IPS-NIHi11 (cell line): ENCODE measurements around the gene LRP6.
"Not testable (repeated sequence)": the region's sequence is repeated elsewhere in the genome, so short reads cannot be mapped to it uniquely, and the experiment has no call there.

Source experiments
- DNase-seq: peaks from one replicate; pipeline ENCODE4 v3.0.0; 2012; ENCODE audit warnings: mixed read lengths, low spot score

The LRP6 gene

DNA sequence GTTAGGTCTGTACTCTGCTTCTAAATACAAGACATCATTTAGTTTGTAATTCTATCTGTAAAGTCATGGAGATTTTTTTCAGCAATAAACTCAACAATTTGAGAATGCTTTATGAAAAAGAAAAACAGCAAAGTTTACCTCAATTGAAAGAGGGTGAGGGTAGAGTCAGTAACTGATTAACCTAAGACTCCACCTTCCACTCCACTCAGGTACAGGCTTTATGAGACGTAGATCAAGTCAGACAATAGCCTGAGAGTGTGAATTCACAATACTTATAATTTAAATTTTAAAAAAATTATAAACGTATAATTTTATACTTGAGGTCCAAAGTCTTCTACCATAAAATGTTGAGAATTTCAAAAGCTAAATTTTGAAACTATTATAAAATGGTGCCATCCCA, 150.2 kb downstream of the LRP6 start:
- DNase-seq = no peak

DNA sequence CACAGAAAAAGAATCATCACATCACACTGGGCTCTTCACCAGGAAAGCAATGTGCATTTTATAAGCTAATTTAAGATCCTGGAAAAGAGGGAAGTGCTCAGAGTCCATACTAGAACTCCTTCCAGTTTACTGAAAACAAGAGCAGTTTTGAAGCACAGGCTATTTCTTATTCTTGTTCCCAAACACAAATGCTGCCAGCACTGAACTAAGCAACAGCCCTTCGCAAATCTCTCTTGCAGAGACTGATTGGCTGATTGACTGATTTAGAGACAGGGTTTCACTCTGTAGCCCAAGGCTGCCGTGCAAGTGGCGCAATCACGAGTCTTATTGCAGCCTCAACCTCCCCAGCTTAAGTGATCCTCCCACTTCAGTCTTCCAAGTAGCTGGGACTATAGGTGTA, 151.3 kb downstream of the LRP6 start:
- DNase-seq = no peak

DNA sequence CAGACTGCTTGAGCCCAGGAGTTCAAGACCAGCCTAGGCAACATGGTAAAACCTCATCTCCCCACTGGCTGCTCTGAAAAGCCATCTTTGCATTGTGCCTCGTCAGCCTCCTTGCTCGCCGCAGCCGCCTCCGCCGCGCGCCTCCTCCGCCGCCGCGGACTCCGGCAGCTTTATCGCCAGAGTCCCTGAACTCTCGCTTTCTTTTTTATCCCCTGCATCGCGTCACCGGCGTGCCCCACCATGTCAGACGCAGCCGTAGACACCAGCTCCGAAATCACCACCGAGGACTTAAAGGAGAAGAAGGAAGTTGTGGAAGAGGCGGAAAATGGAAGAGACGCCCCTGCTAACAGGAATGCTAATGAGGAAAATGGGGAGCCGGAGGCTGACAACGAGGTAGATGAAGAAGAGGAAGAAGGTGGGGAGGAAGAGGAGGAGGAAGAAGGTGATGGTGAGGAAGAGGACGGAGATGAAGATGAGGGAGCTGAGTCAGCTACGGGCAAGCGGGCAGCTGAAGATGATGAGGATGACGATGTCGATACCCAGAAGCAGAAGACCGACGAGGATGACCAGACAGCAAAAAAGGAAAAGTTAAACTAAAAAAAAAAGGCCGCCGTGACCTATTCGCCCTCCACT, 155.8 kb downstream of the LRP6 start:
- DNase-seq = not testable (repeated sequence)

DNA sequence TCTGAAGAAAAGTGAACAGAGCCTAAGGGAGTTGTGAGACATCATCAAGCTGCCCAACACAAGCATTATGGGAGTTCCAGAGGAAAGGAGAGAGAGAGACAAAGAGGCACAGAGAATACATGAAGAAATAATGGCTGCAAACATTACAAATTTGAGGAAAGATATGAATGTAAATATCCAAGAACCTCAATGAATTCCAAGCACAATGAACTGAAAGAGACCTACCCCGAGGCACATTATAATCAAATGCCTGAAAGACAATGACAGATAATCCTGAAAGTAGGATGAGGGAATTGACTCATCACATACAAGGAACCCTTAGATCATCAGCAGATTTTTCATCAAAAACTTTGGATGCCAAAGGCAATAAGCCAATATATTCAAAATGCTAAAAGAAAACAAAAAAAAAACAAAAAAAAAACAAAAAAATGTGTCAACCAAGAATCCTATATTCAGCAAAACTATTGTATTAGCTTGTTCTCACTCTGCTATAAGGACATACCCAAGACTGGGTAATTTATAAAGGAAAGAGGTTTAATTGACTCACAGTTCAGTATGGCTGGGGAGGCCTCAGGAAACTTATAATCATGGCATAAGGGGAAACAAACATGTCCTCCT, 158.3 kb downstream of the LRP6 start:
- DNase-seq = no peak

DNA sequence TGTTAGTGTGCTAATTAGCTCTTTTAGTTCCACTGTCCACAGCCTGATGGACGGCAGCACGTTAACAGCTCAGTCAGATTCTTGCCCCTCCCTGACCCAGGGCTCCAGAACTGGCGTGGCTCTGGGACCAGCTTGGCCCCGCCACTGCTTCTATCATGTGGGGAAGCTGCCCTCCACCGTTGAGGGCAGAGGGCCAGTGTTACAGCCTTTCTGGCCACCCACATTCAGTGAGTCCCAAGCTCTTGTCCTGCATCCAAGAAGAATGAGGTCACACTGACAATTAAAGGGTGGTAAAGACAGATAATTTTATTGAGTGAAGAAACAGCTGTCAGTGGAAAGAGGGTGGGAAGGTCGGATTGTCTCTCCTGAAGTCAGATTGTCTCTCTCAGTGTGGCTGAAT, 159.2 kb downstream of the LRP6 start:
- DNase-seq = no peak

DNA sequence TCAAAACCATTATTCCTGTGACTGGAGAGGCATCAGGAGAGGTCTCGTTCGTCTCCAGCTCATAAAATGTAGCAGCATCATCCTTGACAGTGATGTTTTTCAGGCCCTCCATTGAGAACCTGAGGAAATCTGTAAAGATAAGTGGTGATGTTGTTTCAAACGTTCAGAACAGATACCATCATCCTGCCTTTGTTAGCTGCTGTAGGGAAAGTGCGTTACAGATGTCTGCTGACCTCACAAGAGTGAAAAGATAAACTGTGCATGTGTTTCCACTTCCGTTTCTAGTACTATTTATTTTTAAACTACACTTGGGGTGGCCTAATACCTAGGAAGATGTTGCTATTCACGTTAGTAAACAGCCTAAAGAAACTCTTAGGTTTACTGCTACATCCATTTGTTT, 167.7 kb downstream of the LRP6 start:
- DNase-seq = no peak

DNA sequence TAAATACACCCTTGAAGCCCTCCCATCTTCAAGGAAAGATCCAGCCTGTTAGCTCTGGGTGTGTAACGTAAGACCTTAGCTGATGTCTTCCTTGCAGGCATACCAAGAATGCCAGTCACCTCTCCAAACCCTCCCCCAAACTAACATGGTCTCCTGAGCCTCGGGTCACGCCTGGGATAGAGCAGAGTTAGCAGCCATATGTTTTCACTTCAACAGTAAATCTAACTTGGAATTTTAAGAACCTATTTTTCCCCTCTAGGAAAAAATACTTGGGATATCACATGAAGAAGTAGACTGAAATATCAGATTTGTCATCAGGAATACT, 168.2 kb downstream of the LRP6 start:
- DNase-seq = no peak

DNA sequence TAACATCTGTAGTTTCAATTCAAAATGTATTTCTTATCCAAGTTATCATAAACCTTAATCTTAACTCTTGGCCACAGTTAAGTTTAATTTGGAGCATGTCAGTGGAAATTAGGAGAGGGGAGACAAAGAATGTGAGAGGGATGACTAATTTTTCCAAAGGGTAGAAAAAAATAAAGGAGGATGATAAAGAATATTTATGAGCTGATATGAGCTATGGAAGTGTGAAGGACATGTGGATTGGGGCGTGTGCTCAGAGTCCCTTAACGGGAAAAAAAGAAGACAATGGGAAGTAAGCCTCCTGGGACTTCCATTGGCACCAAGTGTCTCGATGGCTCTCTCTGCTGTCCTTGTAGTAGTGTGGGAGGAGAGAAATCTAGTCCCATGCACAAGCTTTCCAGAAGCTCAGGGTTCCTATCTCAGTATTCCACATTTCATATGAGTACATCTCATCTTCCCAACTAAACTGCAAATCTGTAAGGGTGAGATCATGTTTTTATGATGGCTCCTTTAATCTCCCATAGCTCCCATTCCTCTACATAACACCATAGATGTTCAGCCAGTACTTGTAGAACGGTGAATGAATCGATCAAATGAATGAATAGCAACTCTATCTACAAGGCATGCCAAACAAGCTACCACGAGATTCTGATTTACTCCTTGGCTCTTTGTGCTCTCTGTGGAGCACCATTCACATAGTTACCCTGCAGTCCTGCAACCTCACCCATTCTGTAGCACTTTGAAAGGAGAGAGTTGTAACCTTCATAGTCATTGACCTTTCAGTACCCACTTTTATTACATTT, 168.8 kb downstream of the LRP6 start:
- no peak for DNase-seq

DNA sequence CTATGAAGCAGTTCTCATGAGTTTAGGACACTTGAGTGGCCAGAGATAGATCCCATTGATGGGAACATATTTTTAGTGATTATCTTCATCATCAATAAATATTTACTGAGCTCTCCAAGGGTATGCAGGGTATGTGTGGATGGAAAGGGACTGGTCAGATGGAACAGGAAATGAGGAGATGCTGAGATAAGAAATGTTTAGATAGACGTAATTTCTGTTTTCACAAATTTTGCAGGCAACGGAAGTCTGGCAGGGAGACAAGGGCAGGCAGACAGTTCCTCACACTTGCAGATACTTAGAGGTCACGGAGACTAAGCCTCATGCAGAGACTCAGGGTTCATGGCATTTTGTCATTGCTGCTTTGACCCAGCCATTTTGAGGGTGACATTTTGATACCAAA, 171.8 kb downstream of the LRP6 start:
- DNase-seq = no peak

DNA sequence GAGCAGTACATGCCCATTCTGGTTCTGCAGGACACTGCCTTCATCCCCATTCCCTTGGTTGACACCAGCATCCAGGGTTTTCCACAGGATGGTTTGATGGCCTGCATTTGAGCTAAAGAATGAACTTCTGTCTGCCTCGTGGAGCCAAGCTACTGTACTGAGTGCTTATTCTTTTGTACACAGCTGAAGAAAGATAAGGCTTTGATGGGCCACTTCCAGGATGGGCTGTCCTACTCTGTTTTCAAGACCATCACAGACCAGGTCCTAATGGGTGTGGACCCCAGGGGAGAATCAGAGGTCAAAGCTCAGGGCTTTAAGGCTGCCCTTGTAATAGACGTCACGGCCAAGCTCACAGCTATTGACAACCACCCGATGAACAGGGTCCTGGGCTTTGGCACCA, 172.4 kb downstream of the LRP6 start:
- no peak for DNase-seq

DNA sequence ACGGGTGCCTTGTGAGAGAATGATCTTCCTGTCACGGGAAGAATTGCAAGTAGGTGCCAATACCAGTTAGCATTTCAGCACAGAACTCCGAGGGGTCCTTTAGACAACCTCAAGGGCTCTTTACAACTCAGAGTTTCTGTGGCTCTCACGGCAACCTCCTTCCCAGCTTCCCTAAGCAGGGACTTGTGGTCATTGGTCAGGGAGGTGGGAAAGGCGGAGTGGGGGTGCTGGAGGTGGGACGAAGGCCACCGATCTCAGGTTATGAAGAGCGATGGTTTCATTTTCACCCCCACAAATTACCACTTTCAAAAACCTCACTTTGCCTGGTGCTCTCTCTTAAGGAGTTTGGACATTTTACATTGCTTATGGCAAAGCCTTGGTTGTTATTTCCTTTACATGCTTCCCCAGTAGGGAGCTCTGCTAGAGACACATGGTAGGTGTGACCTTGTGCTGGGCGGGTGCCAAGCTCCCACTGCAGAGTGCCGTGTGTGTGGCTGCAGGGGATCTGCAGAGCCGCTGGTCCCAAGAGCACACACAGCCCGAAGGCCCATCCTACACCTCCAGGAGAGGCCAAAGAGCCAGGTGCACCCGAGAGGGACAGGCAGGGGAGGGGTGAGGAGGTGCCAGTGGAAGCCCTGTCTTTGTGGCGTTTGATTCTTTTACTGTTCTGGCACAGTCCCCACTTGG, 174.7 kb downstream of the LRP6 start:
- peak; percentile 29 for DNase-seq

DNA sequence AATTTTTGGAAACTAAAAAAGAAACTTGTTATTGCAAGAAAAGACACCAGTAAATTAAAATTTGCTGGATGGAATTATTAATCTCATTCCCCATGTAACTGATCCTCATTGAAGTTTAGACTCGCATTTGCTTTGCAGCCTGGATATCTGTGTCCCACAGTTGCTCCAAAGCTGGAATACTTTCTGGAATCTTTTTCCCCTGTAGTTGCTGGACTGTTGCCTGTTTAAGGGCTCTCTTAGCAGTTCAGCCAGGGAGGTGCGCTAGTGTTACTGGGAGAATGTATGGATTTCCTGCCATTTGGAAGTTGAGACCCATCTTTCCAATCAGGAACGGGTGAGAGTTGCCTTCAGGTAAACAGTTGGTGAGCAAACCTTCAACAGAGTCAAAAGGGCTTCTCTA, 175.8 kb downstream of the LRP6 start:
- no peak for DNase-seq

DNA sequence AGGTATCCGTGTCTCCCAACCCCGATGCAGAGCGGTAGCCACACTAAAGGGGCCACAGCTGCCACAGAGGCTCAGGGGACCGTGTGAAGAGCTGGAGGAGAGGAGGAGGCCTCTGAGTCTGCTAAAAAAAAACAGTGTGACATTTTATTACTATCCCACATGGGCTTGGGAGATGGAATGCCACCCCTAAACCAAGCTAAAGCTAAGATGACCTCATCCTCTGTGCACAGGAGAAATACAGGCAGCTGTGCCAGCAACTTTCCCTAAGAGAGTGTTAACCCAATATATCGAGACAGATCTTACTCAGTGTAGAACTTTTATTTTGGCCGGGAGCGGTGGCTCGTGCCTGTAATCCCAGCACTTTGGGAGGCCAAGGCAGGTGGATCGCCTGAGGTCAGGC, 178.1 kb downstream of the LRP6 start:
- DNase-seq = no peak

DNA sequence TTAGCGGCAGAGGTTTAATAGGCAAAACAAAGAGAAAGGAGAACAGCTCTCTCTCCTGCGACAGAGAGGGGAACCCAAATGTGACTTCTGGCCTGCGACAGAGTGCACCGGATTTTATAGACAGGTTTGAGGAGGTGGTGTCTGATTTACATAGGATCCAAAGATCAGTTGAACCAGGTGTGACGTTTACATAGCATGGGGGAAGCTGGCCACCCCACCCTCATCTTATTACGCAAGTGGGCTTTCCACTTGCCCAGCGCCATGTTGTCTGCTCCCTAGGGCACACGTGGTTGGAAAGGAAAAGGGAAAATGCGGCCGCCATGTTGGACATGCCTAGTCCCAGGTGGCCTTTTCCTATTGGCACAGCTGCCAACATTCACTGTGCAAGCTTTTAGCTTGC, 178.7 kb downstream of the LRP6 start:
- no peak for DNase-seq

DNA sequence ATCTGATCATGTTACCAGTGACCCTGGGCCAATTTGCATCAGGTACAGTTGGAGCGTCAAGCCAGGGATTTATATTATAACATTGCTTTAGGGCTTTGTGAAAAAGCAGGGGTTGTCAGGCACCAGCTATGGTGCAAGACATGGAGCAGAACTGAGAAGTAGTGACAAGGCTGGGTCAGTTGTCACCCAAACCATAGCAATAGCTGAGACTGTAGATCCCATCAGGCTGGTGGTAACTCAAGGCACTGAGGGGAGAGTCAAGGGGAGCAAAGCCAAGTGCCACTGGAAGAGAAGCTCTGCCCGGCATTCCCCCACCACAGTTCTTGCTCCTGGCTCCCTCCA, 179.2 kb downstream of the LRP6 start:
- no peak for DNase-seq

DNA sequence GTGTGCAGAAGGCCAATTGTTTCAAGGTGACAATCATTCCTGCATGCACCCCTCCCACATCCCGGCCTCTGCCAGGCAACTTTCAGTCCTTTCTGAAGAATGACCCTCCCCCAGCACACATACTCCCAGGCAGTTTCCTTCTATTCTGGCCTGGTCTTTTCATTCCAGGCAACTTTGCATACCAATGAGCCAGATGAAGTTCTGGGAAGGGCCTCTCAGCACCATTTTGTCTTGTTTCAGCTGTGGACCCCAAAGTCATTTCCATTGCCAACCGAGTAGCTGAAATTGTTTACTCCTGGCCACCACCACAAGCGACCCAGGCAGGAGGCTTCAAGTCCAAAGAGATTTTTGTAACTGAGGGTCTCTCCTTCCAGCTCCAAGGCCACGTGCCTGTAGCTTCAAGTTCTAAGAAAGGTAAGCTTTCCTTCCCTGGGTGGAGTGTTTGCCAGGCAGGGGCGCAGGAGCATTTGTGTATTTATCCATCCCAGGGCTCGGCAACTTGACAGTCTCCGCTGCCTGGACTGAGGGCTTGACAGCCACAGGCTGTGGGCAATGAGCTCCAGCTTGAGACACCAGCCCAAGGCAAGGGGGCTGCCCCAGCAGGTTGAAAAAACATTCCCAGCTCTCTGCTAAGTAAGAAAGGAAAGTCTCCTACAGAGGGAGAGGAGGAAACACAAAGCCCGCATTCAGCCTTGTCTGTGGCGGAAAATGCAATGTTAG, 179.7 kb downstream of the LRP6 start:
- DNase-seq = peak; percentile 69

DNA sequence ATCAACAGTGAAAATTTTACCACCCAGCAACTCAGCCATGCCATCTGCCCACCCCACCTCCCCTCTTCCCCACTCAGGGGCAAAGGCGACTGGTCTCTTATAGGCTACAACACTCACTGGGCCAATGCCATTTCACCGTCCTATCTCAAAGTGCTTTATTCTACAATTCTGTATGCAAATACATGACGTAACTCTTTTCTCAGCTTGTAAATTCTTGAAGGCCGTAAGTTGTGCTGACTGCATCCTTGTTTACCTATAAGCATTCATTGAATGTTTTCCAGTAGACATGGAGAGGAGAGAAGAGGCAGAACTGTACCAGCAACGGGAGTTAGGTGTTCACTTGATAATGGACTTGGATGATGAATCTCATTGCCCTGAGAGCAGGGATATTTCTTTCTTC, 180.5 kb downstream of the LRP6 start:
- no peak for DNase-seq

DNA sequence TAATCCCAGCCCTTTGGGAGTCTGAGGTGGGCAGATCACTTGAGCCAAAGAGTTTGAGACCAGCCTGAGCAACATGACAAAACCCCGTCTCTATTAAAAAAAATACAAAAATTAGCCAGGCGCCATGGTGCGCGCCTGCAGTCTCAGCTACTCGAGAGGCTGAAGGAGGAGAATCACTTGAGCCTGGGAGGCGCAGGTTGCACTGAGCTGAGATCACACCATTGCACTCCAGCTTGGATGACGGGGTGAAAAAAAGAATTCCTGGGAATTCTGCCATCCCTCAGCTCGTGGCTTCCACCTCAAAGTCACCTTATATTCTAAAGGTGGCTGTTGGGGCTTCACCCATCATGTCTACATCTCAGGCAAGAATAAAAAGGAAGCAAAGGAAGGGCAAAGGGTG, 183.2 kb downstream of the LRP6 start:
- no peak for DNase-seq

DNA sequence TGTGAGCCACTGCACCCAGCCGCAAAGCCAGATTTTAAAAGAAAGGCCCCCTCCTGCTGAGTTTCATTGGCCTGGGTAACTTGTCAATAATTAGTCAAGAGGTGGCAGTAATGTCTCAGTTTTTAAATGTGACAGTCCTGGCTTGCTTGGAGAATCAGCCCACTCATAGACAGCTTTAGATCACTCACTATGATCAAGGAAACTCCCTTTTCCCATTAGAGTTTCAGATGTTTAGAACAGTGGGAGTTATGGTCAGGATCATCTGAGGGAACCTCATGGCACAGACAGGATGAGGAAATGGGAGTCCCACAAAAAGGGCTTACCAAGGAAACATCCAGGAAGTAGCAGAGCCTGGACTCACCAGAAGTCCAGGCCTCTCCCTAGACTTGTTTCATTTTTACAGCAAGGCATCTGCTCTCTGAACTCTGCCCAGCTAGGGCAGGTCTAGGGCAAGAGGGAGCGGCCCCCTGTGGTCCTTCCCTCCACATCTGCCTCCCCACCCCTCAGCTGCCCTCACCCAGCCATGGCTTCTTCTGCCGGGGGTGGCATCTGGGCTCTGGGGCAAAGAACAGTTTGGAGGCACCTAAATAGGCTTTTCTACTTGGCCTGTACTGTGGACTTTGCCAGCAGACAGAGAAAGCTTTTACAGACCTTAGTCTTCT, 184.9 kb downstream of the LRP6 start:
- peak; percentile 38 for DNase-seq

DNA sequence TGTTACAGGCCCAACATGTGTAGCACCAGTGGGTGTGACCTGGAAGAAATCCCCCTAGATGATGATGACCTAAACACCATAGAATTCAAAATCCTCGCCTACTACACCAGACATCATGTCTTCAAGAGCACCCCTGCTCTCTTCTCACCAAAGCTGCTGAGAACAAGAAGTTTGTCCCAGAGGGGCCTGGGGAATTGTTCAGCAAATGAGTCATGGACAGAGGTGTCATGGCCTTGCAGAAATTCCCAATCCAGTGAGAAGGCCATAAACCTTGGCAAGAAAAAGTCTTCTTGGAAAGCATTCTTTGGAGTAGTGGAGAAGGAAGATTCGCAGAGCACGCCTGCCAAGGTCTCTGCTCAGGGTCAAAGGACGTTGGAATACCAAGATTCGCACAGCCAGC, 187.6 kb downstream of the LRP6 start:
- no peak for DNase-seq

DNA sequence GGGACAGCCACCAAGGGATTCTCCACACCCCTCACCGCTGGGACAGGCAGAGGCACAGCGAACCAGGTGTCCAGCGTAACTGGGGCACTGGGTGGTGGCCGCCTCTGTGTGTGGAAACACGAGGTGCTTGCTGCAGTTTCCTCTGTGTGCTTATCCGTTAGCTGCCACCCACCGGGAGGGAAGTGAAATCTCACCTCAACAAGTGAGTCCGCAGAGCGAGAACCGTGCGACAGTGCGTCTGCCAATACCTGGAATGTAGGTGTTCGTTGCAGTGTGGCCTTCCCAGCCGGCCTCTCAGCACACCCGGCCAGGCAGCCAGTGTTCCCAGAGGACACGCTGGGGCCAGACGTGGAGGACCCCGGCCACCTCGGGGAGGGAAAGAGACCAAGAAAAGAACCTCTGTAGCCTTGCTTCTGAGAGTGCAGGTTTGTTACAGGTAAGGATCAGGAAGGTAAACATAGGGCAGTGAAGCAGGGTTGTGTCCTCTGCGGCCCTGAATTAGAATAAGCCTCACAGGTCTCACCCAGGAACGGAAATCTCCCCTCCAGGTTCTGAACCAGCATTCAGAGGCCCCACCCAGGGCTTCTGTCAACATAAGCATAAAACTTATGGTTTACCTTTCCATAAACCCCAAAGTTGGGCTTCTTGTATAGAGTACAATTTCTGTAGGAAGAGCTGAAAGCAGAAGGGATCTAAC, 194.6 kb downstream of the LRP6 start:
- DNase-seq = no peak
